HG02885 (cell line): ENCODE measurements around the gene NADK.
"Not testable (repeated sequence)": the region's sequence is repeated elsewhere in the genome, so short reads cannot be mapped to it uniquely, and the experiment has no call there.

ENCODE experiments used
- ATAC-seq: cut with Tn5 transposase; IDR thresholded peaks from one replicate; pipeline ENCODE4 v1.9.1; 2021; ENCODE audit warnings: mild to moderate bottlenecking; ENCODE audit not compliant: unreplicated experiment, poor library complexity

The NADK gene

GRCh38 chr1:1752636-1753606, 25.3 kb downstream of the NADK start:
- ATAC-seq = no peak

GRCh38 chr1:1752190-1752589, 26.1 kb downstream of the NADK start:
- ATAC-seq = no peak

- ATAC-seq = not testable (repeated sequence)
These were observed 28.3 kb downstream of the NADK start for GRCh38 chr1:1749941-1750340.

GRCh38 chr1:1748686-1749321, 29.5 kb downstream of the NADK start:
- ATAC-seq = no peak

GRCh38 chr1:1746566-1746909, 31.7 kb downstream of the NADK start:
- ATAC-seq = peak; percentile 83

- peak; percentile 77 for ATAC-seq
These were observed 32.4 kb downstream of the NADK start for GRCh38 chr1:1745651-1746565.

- ATAC-seq = not testable (repeated sequence)
These were observed 35.7 kb downstream of the NADK start for GRCh38 chr1:1742529-1742928.

- not testable (repeated sequence) for ATAC-seq
These were observed 37.3 kb downstream of the NADK start for GRCh38 chr1:1741013-1741412.

- ATAC-seq = peak; percentile 36
These were observed 39.4 kb downstream of the NADK start for GRCh38 chr1:1738799-1739337.

GRCh38 chr1:1737675-1738590, 40.3 kb downstream of the NADK start:
- ATAC-seq = peak; percentile 56

- ATAC-seq = no peak
These were observed 45.9 kb downstream of the NADK start for GRCh38 chr1:1732381-1732780.

- no peak for ATAC-seq
These were observed 47.4 kb downstream of the NADK start for GRCh38 chr1:1730870-1731269.

- ATAC-seq = not testable (repeated sequence)
These were observed 48.0 kb downstream of the NADK start for GRCh38 chr1:1730230-1730629.

GRCh38 chr1:1729116-1729816, 49.0 kb downstream of the NADK start:
- not testable (repeated sequence) for ATAC-seq

GRCh38 chr1:1728308-1729005, 49.8 kb downstream of the NADK start:
- ATAC-seq = not testable (repeated sequence)

- not testable (repeated sequence) for ATAC-seq
These were observed 51.1 kb downstream of the NADK start for GRCh38 chr1:1727131-1727651.

GRCh38 chr1:1726088-1726487, 52.2 kb downstream of the NADK start:
- ATAC-seq = not testable (repeated sequence)
